GM18867 (cell line): ENCODE measurements around the gene TESPA1.

Experiments
- ATAC-seq: cut with Tn5 transposase; IDR thresholded peaks from one replicate; pipeline ENCODE4 v1.9.1; 2021; ENCODE audit warnings: mild to moderate bottlenecking, moderate library complexity; ENCODE audit not compliant: unreplicated experiment

Gene TESPA1, protein sequence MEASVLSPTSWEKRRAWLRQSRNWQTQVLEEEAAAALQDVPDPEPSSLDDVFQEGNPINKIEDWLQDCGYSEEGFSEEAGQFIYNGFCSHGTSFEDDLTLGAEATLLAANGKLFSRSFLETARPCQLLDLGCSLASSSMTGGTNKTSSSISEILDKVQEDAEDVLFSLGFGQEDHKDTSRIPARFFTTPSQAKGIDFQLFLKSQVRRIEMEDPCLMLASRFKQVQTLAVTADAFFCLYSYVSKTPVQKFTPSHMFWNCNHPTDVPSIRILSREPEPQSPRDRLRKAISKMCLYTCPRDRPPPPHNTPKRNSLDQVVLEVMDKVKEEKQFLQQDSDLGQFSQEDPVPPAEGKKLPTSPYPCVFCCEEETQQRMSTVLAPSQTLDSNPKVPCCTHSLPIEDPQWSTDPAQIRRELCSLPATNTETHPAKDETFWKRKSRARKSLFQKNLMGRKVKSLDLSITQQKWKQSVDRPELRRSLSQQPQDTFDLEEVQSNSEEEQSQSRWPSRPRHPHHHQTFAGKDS

DNA sequence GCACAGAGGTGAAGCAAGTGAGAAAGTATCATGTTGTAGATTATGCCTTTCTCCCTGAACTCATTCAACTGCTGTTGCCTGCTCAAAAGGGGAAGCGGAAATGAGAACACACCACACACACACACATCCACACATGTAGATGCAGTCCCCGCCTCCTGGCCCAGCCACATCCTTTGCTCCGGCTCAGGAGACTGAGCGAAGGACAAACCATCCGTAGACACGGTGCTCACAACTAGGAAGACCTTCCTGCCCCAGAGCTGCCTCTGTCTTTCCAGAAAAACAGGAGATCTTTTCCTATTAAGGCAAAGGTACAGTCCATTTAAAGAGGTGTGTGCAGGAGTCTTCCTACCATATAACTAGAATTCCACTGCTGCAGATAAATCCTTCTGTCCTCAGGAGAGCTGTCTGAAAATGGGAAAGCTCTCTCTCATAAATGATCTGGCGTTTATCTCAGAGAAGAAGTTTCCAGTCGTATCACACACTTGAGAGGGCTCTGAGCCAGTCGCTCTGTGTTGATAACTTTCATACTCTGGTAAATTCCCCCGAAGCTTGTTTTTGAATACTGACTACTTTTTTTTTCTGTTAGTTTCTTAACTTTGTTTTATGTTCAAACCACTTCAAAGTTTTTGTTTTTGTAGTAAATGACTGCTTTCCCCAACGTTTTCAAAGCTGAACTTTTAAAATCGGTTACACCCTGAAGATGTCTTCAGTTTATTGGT, at the start of gene TESPA1:
TESPA1 (minus strand) TSS at position 105 of the 719 bp plus-strand sequence. CDS start 10,200 bp downstream, outside the sequence.
- peak; percentile 95 for ATAC-seq

DNA sequence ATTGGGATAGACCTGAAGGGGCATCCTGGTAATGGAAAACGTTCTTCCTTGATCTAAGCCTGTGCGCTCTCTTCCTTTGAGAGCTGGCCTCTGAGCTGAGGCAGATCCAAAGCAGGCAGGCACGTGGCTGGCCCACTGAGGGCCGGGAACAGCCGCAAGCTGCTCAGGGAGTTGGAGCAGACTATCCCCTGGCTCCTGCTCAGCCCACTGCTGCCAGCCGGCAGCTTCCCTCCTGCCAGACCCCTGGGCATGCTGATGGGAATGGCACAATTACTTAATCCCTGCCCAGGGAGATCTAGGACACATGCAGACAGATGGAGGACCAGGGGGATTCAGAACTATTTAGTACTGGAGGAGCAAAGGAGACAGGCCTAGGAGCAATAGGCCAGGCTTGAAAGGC, 49.7 kb upstream of the TESPA1 start:
- no peak for ATAC-seq

DNA sequence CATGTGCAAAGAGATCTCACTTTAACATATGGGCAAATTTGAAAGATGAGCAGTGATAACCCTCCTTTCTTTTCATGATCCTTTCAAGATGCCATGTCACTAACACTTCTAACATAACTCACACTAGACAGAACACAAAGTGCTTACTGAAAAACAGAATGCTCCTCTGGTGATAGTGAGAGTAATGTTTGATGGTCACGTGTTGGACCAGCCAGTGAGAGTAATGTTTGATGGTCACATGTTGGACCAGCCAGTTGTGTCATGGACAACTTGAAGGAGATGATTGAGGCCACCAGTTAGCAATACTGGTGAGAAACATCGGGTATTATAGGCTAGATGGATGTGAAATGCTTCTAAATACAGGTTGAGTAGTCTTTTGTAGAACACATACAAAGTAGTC, 40.9 kb upstream of the TESPA1 start:
- no peak for ATAC-seq

DNA sequence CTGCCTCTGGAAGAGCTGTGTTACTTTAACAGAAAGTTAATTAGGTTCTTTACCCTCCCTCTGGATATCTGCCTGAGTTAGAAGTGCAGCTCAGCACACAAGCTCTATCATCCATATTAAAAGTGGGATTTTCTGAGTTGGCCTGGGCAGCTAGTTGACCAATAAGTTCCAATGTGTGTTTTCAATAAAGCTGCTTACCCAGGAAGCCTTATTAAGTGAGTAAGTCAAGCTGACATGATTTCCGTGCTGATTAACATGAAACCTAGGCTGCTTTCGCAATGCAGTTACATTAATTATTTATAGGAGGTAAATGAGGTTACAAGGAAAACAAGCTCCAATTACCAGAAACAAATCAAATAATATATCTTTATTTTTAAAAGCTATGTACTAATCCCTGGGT, 40.0 kb upstream of the TESPA1 start:
- no peak for ATAC-seq

DNA sequence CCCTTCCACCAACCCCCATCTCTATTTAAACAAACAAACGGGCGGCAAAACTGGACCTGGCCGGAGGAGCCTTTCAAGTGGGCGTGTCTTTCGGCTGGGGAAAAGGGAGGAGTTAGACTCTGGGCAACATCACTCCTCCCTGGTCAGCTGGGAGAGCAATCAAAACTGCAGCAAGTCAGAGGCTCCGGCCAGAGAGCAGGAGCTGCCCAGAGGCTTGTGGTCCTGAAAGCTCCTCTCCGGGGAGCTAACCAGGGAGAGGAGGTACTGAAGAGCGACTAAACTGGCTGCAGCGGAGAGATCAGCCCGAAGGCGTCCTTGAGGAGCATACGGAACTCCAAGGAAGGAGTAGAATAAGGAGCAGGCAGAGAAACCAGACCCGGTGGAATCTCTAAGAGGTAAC, 35.2 kb upstream of the TESPA1 start, which contains the start of gene NEUROD4:
NEUROD4 (plus strand) TSS at position 191 of the 400 bp plus-strand sequence. CDS start 6,466 bp downstream, outside the sequence.
- peak; percentile 42 for ATAC-seq

DNA sequence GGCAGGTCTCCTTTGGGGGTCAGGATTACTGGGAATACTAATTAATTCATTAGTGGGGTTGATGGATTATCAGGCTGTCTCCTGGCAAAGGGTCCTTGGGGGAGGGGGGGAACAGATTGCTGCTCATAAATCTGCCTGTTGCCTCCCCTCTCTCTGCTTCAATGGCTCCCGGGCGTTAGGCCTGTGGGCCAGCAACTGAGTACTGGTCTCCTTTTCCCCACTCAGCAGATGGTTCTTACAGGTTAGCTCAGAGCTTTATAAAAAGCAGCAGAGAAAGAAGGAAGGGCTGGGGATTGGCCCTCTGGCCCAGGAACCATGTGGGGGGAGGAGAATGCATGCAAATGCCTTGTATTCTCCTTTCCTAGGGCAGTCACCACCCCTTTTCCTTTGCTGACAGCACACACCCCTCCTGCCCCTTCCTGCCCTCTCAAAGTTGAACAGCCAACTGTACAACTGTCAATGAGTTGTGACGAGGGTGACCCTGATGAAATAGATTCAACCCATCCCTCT, 32.9 kb upstream of the TESPA1 start:
- ATAC-seq, result no peak

DNA sequence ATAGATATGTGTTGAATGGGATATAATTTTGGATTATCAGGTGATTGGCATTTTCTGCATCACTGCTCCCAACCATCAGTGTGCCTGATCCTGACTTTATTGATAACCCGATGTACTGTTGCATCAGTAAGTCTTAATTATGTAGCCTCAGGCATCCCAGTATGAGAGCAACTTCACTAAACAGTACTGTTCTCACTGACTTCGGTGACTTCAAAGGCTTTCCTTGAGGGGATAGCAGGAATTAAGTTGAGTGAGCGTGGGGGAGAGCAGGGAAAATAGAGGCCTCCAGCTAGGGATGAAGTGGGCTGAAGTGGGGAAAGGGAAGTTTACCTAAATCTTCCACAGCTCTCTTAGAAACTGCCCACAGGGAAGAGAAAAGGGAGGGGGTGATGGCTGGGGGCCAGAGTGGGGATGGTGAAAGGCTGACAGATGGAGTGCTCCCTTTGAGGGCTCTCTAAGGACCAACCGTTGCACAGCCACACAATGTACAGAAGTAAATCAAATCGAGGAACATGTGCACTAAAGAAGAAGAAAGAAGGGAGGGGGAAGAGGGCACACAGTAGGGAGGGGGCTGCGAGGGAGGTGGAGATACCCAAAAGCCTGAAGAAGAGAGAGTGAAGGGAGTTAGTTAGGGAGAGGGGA, 24.5 kb upstream of the TESPA1 start:
- no peak for ATAC-seq

DNA sequence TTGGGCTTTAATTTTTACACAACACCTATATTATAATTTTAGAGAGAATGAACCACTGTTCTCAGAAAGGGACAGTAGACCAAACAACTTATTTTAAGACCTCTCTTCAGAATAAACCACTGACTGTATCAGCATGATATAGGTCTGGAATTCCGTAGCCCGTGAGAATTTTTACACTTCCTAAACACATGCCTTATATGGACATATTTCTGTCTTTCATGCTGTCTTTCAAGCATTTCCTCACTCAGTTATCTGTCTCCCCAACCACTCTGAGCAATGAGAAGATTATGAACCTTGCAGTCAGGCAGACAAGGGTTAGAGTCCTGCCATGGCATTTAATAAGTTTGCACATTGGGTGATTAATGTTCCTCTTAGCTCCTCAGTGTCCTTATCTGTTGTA, 17.8 kb upstream of the TESPA1 start:
- no peak for ATAC-seq

DNA sequence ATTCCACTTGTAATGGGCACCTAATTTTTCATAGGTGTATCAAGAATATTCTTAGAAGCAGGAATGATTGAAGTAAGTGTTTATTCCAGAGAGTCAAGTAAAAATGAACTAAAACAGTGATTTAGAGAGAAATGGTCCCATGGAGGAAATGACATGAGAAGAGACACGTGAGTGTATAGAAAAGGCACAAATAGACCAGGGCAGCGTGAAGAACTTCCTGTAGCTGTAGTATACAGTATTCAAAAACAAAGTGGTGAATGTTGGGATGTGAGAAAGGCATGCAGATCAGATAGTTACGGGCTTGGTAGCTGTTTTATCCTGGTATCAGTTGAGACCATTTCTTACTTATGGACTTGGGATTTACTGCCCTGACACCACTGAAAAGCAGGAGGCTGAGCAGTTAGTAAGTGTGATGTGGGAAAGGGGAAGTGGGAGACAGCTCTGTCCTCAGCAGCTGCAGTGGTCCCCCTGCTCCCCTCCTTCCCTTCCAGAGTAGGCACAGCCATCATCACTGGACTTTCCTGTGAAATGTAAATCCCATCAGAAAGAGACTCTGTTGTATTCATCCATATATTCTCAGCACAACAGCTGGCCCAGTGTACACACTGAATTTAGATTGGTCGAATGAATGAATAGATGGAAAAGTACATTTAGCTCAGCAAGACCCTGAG, 16.8 kb upstream of the TESPA1 start:
- no peak for ATAC-seq

DNA sequence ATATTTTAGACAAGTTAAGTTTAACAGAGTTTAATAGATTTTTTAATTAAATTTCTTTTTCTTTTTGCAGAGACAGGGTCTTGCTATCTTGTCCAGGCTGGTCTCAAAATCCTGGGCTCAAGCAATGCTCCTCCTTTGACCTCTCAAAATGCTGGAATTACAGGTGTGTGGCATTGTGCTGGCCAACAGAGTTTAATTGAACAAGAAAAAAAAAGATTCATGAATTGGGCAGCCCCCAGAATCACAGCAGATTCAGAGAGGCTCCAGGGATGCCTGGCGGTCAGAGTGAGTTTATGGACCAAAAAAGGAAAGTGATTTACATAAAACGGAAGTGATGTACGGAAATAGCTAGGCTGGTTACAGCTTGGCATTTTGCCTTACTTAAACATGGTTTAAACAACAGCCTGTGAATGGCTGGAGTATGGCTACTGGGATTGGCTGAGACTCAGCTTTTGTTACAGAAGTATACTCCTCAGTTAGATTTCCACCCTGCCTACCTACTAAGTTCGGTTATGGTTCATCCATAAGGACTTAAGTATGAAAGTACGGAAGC, 14.5 kb upstream of the TESPA1 start:
- no peak for ATAC-seq

DNA sequence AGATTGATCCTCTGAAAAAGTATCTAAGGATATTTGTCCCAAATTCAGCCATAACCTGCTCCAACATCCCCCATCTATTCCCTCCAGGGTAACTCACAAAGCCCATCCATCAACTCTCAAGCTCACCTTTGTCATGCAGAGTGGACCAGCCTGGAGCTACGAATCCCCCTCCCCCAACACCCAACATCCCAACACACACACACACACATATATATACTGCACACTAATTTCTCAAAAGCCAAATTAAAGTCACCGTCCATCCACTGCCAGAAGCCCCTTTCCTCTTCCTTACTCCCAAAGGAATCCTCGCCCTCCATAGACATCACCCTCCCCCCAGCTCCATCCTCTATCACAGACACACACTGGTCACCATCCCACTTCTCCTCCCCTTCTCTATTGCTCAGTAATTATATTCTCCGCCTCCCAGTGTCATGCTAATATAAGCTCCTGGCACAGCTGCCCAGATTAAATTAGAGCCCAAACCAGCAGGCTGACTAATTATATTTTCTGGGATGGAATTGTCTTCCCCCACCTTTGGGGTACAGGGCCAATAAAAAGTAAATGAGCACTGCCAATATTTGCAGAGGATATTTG, 13.5 kb upstream of the TESPA1 start:
- ATAC-seq, result no peak

DNA sequence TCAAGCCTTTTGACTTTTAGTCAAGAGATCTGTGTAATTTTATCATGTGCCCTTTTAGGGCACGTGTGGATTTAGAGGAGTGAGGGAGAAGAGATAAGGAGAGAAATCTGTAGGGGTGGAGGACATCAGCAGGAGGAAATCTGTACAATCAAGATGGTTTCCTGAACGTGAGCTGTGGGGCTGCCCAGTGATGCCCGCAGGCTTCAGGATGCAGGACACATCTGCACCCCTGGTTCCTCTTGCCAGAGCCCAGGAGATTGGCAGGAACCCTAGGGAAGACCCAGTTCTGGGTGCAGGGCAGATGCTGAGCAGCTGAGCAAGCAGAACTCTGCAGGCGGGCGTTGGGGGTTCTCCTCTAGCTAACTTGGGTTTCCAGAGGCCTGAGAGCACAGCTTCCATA, 11.6 kb upstream of the TESPA1 start:
- ATAC-seq, result no peak

DNA sequence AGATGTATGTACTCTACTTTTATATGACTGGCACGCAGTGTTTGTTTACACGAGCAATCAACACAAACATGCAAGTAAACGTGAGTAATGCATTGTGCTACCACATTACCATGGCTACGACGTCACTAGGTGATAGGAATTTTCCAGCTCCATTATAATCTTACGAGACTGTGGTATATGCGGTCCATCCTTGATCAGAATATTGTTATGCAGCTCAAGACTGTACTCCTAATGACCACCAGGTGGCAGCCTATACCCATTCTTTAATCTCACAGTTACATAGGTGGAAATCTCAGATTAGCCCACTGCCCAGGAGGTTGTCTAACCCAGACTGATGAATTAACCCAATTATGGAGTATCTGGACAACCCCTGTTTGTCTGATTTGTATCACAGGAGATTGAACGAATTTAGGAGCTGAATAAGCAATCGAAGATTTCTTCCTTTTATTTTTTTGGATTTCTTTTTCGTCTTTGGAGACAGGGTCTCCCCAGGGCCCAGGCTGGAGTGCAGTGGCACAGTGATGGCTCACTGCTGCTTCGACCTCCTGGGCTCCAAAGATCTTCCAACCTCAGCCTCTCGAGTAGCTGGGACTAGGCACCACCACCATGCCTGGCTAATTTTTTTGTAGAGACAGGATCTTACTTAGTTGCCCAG, 8.7 kb upstream of the TESPA1 start:
- peak; percentile 48 for ATAC-seq

DNA sequence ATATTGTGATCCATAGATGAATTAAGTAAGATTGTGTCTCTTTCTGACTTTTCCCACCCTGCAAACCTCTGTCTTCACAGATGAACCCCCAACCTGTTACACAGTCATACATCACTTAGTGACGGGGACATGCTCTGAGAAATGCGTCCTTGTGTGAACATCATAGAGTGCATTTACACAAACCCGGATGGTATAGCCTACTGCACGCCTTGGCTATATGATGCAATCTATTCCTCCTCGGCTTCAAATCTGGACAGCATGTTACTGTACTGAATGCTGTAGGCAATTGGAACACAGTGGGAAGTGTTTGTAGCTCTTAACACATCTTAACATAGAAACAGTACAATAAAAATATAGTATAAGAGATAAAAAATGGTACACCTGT, 7.4 kb upstream of the TESPA1 start:
- peak; percentile 32 for ATAC-seq

DNA sequence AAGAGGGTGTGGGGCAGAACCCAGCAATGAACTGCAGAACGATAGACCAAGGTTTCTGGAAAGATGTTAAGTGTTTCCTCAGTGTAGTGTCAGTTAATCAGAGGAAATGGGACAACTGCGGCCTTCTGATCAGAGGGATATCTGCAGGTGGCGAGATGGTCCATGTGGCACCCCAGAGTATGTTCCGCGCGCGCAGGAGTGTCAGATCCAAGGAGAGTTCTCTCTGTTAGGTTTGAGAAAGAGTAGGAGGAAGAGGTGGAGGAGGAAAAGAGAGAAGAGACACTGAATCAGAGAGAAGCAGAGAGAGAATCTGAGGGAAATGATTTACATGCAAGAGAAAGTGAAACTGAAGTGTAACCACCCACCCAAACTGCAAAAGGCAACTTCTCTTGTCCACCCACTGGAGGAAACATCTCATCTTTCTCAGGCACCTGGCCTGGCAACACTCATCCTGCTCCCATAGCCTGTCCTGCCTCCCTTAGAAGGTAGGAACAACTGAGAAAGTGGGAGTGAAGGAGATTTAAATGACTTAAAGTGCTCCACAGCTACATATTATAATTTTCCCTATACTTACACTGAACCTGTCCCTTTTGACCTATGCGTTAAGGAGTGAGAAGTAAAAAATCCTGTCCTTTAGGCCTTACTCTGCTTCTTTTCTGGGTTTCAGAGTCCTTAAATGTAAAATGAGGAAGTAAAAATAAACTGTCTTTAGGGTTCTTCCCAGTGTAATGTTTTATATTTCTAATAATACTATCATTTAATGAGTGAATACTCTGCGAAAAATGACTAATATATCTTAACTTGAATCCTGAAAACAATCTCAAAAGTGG, 6.8 kb upstream of the TESPA1 start:
- peak; percentile 73 for ATAC-seq

DNA sequence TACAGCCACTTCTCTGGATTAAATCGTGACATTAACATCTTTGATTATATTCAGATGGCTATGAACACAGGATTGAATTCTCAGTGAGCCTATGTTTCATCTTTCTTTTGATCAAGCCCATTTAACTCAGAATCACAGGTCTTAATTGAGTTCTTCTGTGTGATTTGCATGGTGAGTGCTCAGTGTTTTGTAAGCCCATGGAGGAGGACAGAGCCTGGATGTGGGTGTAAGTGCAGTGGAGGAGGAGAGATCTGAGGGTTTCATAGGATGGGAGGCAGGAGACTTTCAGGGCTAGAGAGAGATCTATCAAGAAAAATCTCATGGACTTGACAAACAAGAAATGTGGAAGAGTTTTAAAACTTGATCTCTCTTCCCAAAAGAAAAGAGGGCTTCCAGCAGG, 5.3 kb upstream of the TESPA1 start:
- no peak for ATAC-seq

DNA sequence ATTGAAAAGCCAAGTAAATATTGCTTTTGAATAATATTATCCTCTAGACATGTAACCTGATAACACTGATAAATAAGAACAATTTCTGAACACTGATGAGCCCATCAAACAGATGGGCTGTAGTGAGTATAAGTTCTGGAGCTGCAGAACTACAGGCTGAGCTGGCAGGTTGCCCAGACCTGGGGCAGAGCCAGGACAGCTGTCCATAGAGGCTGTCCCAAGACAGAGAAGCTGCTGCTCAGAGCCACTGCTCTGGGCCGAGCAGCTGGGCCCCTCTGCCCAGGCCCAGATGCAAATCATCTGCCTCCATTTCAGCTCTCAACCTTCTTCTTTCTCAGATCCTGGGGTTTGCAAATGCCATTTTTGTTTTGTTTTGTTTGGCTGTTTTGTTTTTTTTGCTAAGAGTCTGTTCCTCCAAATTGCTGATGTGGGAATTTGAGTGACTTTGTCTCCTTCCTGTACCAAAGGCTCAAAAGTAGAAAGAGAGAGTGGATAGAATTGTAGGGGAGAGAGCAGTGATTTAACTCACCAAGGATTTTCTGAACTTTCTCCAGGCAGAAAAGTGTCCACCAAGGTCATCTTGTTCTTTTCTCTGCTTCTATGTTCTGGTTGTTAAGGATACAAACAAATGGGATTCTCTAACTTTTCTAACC, 4.0 kb upstream of the TESPA1 start:
- peak; percentile 29 for ATAC-seq

DNA sequence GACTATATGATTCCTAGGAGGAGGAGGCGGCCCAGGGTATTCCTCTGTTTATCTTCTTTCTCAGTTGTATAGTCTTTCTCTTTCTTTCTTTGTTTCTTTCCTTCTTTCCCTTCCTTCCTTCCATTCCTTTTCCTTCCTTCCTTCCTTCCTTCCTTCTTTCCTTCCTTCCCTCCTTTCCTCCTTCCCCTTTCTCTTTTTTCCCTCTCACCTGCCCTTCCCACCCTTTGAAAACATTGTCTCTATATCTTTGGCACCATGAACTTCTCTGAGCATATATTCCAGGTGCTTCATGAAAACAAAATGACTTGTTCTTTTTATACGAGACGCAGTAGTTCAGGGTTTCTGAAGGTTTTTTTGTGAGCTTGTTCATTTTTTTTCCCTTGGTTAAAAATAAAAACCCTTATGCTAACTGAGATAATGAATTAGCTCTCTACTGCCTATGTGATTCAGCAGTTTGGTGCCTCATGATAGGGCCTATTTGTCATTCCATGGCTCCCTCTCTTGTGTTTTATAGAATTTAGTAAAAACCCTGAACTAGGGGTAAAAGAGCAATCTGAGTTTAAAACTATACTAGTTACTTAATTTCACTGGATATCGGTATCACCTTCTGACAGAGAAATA, 3.2 kb upstream of the TESPA1 start:
- ATAC-seq, result no peak
